Prostate gland (tissue), 2 donors: ENCODE measurements around the gene EEFSEC.

ENCODE experiments used
- POLR2A ChIP-seq: fragments of 450-650 bp; IDR thresholded peaks from one replicate; pipeline ENCODE4 v1.6.1; 2016; ENCODE audit warnings: antibody characterized with exemption, mild to moderate bottlenecking
- POLR2AphosphoS5 ChIP-seq: sonication (generic); formaldehyde crosslinking; IDR thresholded peaks from one replicate; pipeline ENCODE4 v1.6.1; 2017; ENCODE audit warnings: antibody characterized with exemption
- TF ChIP-seq, protein P1 (sequence below), 4 experiments: fragments of 200-600 bp in 2 of 4; fragments of 450-650 bp in 2 of 4; sonication (generic) in 2 of 4; IDR thresholded peaks; 1 replicate in 3 of 4; 2 replicates in 1 of 4; pipeline ENCODE4 v1.5.1; 2016 to 2019; ENCODE audit warnings: antibody characterized with exemption in 4 of 4, mild to moderate bottlenecking in 2 of 4, moderate library complexity in 2 of 4

GRCh38 chr3:128273841-128274573 lies 120.7 kb downstream of the EEFSEC start:
- TF ChIP-seq, protein P1, sequence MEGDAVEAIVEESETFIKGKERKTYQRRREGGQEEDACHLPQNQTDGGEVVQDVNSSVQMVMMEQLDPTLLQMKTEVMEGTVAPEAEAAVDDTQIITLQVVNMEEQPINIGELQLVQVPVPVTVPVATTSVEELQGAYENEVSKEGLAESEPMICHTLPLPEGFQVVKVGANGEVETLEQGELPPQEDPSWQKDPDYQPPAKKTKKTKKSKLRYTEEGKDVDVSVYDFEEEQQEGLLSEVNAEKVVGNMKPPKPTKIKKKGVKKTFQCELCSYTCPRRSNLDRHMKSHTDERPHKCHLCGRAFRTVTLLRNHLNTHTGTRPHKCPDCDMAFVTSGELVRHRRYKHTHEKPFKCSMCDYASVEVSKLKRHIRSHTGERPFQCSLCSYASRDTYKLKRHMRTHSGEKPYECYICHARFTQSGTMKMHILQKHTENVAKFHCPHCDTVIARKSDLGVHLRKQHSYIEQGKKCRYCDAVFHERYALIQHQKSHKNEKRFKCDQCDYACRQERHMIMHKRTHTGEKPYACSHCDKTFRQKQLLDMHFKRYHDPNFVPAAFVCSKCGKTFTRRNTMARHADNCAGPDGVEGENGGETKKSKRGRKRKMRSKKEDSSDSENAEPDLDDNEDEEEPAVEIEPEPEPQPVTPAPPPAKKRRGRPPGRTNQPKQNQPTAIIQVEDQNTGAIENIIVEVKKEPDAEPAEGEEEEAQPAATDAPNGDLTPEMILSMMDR (IDR thresholded peaks at IDR 0.05), result no peak
- TF ChIP-seq POLR2AphosphoS5 (no peak), POLR2A (no peak)
